ENCODE results near the gene TAGLN2. TPM values are rescaled to one million over a fixed set of nuclear protein-coding genes. Genes with fewer than 3 reads are reported as not detected.

The TAGLN2 gene
- total and polyA plus RNA-seq, 9 of the 15 experiments (the other 6 are each of a cell fraction or from before 2014, with no cell fraction given): 192 to 683 (median 455) TPM

DNA sequence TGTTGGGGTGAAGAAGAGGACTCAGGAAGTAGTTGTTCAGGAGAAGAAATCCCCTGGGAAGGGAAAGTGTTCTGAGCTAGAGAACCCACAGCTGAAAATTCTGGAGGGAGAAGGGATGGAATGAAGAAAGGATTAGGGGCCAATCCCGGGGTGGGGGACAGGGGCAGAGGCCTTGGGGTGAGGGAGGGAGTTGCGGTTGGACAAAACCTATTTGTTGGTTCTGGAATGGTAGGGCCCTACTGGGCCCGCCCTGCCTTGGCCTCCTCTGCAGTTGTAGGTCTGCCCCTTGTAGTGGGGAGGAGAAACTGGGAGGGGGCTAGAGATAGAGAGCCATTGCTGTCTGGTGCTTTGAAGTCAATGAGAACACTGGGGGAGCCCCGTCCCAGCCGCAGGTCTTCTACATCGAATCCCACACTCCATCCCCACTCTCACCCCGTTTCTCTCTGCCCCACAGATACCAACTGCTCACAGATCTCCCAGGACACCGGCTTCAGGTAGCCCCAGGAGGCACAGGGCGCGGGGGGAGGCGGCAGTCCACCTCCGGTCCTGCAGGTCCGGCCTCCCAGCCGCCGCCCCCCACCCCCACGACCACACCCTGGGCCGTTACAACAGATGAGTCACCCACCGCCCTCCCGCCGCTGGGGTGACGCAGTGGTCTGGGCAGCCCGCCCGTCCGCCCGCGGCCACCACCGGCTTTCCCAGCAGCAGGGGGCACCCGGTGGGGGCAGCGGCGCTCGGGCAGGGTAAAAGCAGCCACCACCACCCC is 1.1 kb downstream of the TAGLN2 start (continued):
- TF ChIP-seq SIN3B (IDR thresholded peaks at IDR 0.05; ENCODE audit: low read depth) (no peak), GATA2 (CRISPR knock-in tag; IDR thresholded peaks at IDR 0.05) (no peak), RNF2 (IDR thresholded peaks at IDR 0.05) (peak; percentile 84), ZNF121 (CRISPR knock-in tag; conservative IDR thresholded peaks at IDR 0.05) (no peak), ZNF311 (CRISPR knock-in tag; IDR thresholded peaks at IDR 0.05) (no peak), FOXA3 (CRISPR knock-in tag; conservative IDR thresholded peaks at IDR 0.05 in 1 of 2, IDR thresholded peaks at IDR 0.05 in 1 of 2) (no peak), ZFX (CRISPR knock-in tag; IDR thresholded peaks at IDR 0.05) (no peak; the same call in 1 of the 2 replicates), SMC3 (conservative IDR thresholded peaks at IDR 0.05; ENCODE audit: insufficient read depth, low read depth, low read length) (no peak), ZC3H11A (IDR thresholded peaks at IDR 0.05; ENCODE audit: low read depth, low read length) (no peak), TAL1 (IDR thresholded peaks at IDR 0.05) (no peak), ETV5 (CRISPR knock-in tag; IDR thresholded peaks at IDR 0.05; ENCODE audit: low read depth) (peak; percentile 79), IRF2 (CRISPR knock-in tag; IDR thresholded peaks at IDR 0.05) (no peak), BCOR (IDR thresholded peaks at IDR 0.05) (peak; percentile 41; the same call in 1 of the 2 replicates), PRPF4 (IDR thresholded peaks at IDR 0.05; ENCODE audit: insufficient read depth, low read depth, low read length, poor library complexity, severe bottlenecking) (peak; percentile 9), HDAC1 (IDR thresholded peaks at IDR 0.05) (peak in 1 of 2 experiments; percentile 51; a peak in 1 of 4 replicates), ETV1 (tag; conservative IDR thresholded peaks at IDR 0.05; ENCODE audit: low read depth) (peak; percentile 50), CTBP1 (IDR thresholded peaks at IDR 0.05; ENCODE audit: borderline replicate concordance) (peak; percentile 65; the same call in 1 of the 2 replicates), RB1 (IDR thresholded peaks at IDR 0.05; ENCODE audit: low read depth) (peak; percentile 53; the same call in 1 of the 2 replicates)
- TF ChIP-seq, protein P1, sequence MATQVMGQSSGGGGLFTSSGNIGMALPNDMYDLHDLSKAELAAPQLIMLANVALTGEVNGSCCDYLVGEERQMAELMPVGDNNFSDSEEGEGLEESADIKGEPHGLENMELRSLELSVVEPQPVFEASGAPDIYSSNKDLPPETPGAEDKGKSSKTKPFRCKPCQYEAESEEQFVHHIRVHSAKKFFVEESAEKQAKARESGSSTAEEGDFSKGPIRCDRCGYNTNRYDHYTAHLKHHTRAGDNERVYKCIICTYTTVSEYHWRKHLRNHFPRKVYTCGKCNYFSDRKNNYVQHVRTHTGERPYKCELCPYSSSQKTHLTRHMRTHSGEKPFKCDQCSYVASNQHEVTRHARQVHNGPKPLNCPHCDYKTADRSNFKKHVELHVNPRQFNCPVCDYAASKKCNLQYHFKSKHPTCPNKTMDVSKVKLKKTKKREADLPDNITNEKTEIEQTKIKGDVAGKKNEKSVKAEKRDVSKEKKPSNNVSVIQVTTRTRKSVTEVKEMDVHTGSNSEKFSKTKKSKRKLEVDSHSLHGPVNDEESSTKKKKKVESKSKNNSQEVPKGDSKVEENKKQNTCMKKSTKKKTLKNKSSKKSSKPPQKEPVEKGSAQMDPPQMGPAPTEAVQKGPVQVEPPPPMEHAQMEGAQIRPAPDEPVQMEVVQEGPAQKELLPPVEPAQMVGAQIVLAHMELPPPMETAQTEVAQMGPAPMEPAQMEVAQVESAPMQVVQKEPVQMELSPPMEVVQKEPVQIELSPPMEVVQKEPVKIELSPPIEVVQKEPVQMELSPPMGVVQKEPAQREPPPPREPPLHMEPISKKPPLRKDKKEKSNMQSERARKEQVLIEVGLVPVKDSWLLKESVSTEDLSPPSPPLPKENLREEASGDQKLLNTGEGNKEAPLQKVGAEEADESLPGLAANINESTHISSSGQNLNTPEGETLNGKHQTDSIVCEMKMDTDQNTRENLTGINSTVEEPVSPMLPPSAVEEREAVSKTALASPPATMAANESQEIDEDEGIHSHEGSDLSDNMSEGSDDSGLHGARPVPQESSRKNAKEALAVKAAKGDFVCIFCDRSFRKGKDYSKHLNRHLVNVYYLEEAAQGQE (IDR thresholded peaks at IDR 0.05; ENCODE audit: borderline replicate concordance): peak; percentile 35
- TF ChIP-seq, protein P1 (CRISPR knock-in tag; IDR thresholded peaks at IDR 0.05; ENCODE audit: low read depth): no peak
- TF ChIP-seq, protein P2, sequence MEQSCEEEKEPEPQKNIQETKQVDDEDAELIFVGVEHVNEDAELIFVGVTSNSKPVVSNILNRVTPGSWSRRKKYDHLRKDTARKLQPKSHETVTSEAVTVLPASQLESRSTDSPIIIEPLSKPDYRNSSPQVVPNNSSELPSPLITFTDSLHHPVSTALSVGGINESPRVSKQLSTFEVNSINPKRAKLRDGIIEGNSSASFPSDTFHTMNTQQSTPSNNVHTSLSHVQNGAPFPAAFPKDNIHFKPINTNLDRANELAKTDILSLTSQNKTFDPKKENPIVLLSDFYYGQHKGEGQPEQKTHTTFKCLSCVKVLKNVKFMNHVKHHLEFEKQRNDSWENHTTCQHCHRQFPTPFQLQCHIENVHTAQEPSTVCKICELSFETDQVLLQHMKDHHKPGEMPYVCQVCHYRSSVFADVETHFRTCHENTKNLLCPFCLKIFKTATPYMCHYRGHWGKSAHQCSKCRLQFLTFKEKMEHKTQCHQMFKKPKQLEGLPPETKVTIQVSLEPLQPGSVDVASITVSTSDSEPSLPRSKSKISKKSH (CRISPR knock-in tag; IDR thresholded peaks at IDR 0.05): no peak
